Activated CD8-positive, alpha-beta memory T cell treated with anti-CD3 and anti-CD28 coated beads, Interleukin-2, amount 50 U/mL, for 48 hours (primary cell): ENCODE data around the gene TBX21.
A peak's percentile ranks its signal among the peaks of the same experiment; 100 is the strongest.

Experiments
- DNase-seq: peaks from one replicate; pipeline ENCODE4 v3.0.0-alpha.2; 2020

The TBX21 gene

GRCh38 chr17:47774987-47775580 is 42.0 kb downstream of the TBX21 start:
- no peak for DNase-seq

- DNase-seq, result no peak
Measured at GRCh38 chr17:47776330-47777197, 43.5 kb downstream of the TBX21 start.

- DNase-seq, result no peak
Measured at GRCh38 chr17:47778184-47778635, 45.2 kb downstream of the TBX21 start.

GRCh38 chr17:47781397-47781796 is 48.4 kb downstream of the TBX21 start:
- DNase-seq, result no peak

GRCh38 chr17:47785538-47786123 is 52.6 kb downstream of the TBX21 start:
- DNase-seq, result peak; percentile 72

- DNase-seq, result peak; percentile 81
Measured at GRCh38 chr17:47789611-47790561, 56.9 kb downstream of the TBX21 start.

- DNase-seq, result no peak
Measured at GRCh38 chr17:47791025-47791424, 58.0 kb downstream of the TBX21 start.

GRCh38 chr17:47792457-47792856 is 59.4 kb downstream of the TBX21 start:
- DNase-seq, result no peak

- DNase-seq, result peak; percentile 7
Measured at GRCh38 chr17:47792979-47793378, 59.9 kb downstream of the TBX21 start.
